ENCODE measurements around the gene WDR54. TPM values are rescaled to one million over a fixed set of nuclear protein-coding genes. Genes with fewer than 3 reads are reported as not detected.
"Not testable (repeated sequence)": the region's sequence is repeated elsewhere in the genome, so short reads cannot be mapped to it uniquely, and the experiment has no call there.

WDR54 gene
- total RNA-seq, 2 donors from 2014 or later: 0.99 to 14.3 TPM

DNA sequence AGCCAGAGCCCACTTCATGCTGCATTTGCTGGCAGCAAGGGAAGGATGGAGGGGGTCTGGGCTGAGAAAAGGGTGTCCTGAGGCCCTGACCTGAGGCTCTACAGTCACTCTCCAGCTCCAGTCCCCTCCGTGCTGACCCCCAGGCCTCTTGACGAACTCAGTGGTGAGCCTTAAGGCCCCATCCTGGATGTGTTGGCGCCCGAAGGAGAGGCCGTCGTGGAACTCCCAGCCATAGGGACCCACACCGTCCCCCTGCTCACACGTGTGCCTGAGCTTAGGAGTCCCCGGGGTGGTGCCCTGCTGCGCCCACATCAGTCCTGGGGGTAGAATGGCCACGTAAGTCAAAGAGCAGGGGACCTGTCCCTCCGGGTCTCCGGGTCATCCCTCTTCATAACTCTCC is 42.9 kb downstream of the WDR54 start:
- Histone ChIP-seq H3K4me1 (peaks cover 33% of the 10 kb centered on the region), H3K4me3 (peak overlapping the region; percentile 92 to 93), H3K9me3 (no peaks in the 10 kb centered on the region), H3K27ac (peak overlapping the region in 3 of 4 donors; percentile 64 to 89 (median 85)), H3K36me3 (replicated peaks in 1 of 2; ENCODE audit: insufficient read depth in 1 of 2, low read depth in 2 of 2) (no peaks in the 10 kb centered on the region), H3K27me3 (no peaks in the 10 kb centered on the region)
- DNase-seq (no peak), ATAC-seq (peak; percentile 4)
- no peak for TF ChIP-seq POLR2A (IDR thresholded peaks at IDR 0.05)
- TF ChIP-seq, protein P1, sequence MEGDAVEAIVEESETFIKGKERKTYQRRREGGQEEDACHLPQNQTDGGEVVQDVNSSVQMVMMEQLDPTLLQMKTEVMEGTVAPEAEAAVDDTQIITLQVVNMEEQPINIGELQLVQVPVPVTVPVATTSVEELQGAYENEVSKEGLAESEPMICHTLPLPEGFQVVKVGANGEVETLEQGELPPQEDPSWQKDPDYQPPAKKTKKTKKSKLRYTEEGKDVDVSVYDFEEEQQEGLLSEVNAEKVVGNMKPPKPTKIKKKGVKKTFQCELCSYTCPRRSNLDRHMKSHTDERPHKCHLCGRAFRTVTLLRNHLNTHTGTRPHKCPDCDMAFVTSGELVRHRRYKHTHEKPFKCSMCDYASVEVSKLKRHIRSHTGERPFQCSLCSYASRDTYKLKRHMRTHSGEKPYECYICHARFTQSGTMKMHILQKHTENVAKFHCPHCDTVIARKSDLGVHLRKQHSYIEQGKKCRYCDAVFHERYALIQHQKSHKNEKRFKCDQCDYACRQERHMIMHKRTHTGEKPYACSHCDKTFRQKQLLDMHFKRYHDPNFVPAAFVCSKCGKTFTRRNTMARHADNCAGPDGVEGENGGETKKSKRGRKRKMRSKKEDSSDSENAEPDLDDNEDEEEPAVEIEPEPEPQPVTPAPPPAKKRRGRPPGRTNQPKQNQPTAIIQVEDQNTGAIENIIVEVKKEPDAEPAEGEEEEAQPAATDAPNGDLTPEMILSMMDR (IDR thresholded peaks at IDR 0.05): no peak
- intact Hi-C loops (cut with DNase I): no loop called here
- 4 to 7% methylated on average over 10 to 13 of the region's 13 CpGs for WGBS, 2 donors

DNA sequence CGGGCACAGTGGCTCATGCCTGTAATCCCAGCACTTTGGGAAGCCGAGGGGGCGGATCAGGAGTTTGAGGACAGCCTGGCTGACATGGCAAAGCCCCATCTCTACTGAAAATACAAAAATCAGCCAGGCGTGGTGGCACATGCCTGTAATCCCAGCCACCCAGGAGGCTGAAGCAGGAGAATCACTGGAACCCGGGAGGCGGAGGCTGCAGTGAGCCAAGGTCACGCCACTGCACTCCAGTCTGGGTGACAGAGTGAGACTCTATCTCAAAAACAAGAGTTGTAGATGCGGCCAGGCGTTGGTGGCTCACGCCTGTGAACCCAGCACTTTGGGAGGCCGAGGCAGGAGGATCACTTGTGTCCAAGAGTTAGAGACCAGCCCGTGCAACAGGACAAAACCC is 49.2 kb downstream of the WDR54 start:
- 89 to 90% methylated on average over 9 to 12 of the region's 12 CpGs for WGBS, 2 donors
- ATAC-seq; DNase-seq; H3K36me3 ChIP-seq (replicated peaks in 1 of 2; ENCODE audit: insufficient read depth in 1 of 2, low read depth in 2 of 2); H3K9me3 ChIP-seq; H3K4me3 ChIP-seq; H3K27ac ChIP-seq; intact Hi-C loops (cut with DNase I); H3K27me3 ChIP-seq: not testable (repeated sequence)
- peaks cover 30% of the 10 kb centered on the region for H3K4me1 ChIP-seq
- peak in 1 of 3 donors; percentile 6 for TF ChIP-seq POLR2A (IDR thresholded peaks at IDR 0.05)

DNA sequence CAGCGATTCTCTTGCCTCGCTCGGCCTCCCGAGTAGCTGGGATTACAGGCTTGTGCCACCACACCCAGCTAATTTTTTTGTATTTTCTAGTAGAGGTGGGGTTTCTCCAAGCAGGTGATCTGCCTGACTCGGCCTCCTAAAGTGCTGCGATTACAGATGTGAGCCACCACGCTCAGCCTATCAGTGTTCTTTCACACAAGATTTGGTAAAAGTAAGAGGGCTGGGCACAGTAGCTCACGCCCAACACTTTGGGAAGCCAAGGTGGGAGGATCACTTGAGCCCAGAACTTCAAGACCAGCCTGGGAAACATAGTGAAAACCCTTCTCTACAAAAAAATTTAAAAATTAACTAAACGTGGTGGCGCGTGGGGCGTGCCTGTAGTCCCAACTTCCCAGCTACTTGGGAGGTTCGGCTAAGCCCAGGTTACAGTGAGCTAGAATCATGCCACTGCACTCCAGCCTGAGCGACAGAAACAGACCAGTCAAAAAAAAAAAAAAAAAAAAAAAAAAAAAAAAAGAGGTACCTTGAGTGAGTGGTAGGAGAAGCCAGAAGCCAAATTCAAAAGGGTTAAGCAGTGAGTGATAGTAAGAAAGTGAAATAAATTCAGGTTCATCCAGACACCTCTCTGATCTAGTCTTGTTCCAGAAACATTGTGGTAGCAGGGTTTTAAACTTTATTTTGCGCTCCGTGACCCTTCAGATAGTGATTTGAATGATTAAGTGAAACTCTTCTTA is 50.0 kb downstream of the WDR54 start:
- WGBS, 2 donors: 53 to 57% methylated on average over 16 of the region's 16 CpGs
- Histone ChIP-seq H3K36me3 (replicated peaks in 1 of 2; ENCODE audit: insufficient read depth in 1 of 2, low read depth in 2 of 2) (peaks cover 0 to 3% of the 10 kb centered on the region in 2 donors), H3K4me3 (peak overlapping the region; percentile 28 to 54), H3K4me1 (peaks cover 23% of the 10 kb centered on the region), H3K27me3 (no peaks in the 10 kb centered on the region), H3K27ac (peak overlapping the region; percentile 73 to 92 (median 90)), H3K9me3 (no peaks in the 10 kb centered on the region)
- no peak for DNase-seq
- ATAC-seq: no peak
- intact Hi-C loops (cut with DNase I): no loop called here
- no peak for TF ChIP-seq POLR2A (IDR thresholded peaks at IDR 0.05)
- TF ChIP-seq, protein P1 (IDR thresholded peaks at IDR 0.05): no peak

DNA sequence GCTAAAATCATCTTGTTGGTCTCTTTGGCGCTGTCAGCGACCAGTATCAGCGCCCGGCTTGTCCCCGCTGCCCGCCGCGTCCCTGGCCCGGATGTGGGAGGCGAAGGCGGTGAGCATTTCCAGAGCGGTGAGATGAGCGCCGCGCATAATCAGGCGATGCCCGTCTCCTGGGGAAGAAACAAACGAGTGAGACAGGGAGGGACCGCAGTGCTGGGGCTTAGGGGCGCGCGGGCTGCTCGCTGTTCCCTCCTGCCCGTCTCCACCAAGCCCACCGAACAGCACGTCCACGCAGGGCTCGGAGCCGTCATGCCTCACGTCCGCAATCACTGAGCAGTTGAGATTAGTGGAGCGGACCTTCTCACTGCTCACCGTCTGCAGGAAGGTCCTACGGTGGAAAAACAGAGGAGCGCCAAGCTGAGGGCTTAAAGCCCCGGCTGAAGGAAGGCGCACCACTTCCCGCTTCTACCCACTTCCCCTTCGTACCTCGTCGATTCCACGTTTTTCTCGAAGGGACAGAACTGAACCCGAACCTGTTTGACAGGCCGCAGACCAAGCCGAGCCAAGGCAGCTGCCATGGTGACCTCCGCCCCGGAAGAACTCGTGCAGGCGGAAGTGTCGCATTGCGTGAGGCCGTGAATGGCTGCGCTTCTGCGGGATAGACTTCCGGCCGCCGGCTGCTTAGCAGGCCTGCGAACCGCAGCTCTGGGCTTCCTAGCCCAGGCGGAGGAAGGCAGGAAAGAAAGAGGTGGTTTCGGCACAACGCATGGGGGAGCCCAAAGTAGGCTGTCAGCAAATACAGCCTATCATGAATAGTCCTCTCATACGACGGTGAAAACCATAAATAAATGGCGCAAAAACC is 50.8 kb downstream of the WDR54 start, which contains the start of gene MRPL53:
MRPL53 (minus strand) TSS at position 595 of the 859 bp plus-strand sequence; CDS start at position 575, 20 bp downstream.
- Histone ChIP-seq H3K36me3 (replicated peaks in 1 of 2; ENCODE audit: insufficient read depth in 1 of 2, low read depth in 2 of 2) (peaks cover 0 to 3% of the 10 kb centered on the region in 2 donors), H3K4me3 (peak within 1 kb of the TSS; percentile 28 to 54), H3K9me3 (no peaks in the 10 kb centered on the region), H3K27me3 (no peaks in the 10 kb centered on the region), H3K4me1 (peaks cover 22% of the 10 kb centered on the region), H3K27ac (peak within 1 kb of the TSS; percentile 73 to 92 (median 90))
- DNase-seq (peak; percentile 94 to 96 (median 95)), ATAC-seq (peak; percentile 96)
- WGBS, 2 donors: 0 to 1% methylated on average over 47 to 66 of the region's 66 CpGs
- intact Hi-C loops (cut with DNase I): no loop called here
- peak; percentile 59 to 91 (median 88) for TF ChIP-seq POLR2A (IDR thresholded peaks at IDR 0.05)
- TF ChIP-seq, protein P1 (IDR thresholded peaks at IDR 0.05): no peak

DNA sequence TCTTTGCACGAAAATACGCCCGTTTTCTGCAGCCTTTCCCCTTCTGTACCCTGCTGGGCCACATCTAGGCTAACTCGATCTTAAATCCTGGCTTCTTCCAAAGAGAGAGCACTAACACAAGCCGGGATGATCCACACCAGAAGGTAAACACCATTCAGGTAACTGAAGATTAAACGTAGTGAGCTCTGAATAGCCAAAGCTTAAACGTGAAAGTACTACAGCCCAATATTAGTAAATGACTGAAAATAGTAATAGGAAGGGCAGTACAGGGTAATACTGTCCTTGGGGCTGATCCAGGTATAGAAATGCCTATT is 51.4 kb downstream of the WDR54 start:
- no peak for TF ChIP-seq POLR2A (IDR thresholded peaks at IDR 0.05)
- TF ChIP-seq, protein P1 (IDR thresholded peaks at IDR 0.05): no peak
- intact Hi-C loops (cut with DNase I): no loop called here
- no peaks in the 10 kb centered on the region for H3K9me3 ChIP-seq
- peaks cover 0 to 3% of the 10 kb centered on the region in 2 donors for H3K36me3 ChIP-seq (replicated peaks in 1 of 2; ENCODE audit: insufficient read depth in 1 of 2, low read depth in 2 of 2)
- peak overlapping the region; percentile 28 to 54 for H3K4me3 ChIP-seq
- H3K27me3 ChIP-seq: no peaks in the 10 kb centered on the region
- peaks cover 22% of the 10 kb centered on the region for H3K4me1 ChIP-seq
- peak overlapping the region; percentile 73 to 92 (median 90) for H3K27ac ChIP-seq
- DNase-seq (no peak), ATAC-seq (peak; percentile 6)
- 4 to 11% methylated on average over 7 of the region's 7 CpGs for whole genome bisulfite sequencing, 2 donors

Measured in body of pancreas (tissue), 4 donors.